GM10248 (cell line): Measurements from ENCODE around the gene FNDC1.

Experiments
- CTCF ChIA-PET: fragments of 300-600 bp; sonication (Branson Sonifier 250); formaldehyde crosslinking; extraction: SDS; loops from one replicate; lab custom pipeline; 2021; ENCODE audit warnings: antibody characterized with exemption; lab: Yijun Ruan, JAX
- POLR2A ChIA-PET: fragments of 350-650 bp; sonication (Branson Sonifier 250); formaldehyde crosslinking; extraction: SDS; loops from one replicate; lab custom pipeline; 2020; ENCODE audit warnings: antibody characterized with exemption; lab: Yijun Ruan, JAX
- DNase-seq: peaks from one replicate; pipeline ENCODE4 v3.0.0; 2012; ENCODE audit errors: extremely low spot score
- CTCF ChIP-seq: IDR thresholded peaks from 2 replicates; pipeline ENCODE4 v1.5.1; 2012; ENCODE audit warnings: mild to moderate bottlenecking, low read depth; ENCODE audit errors: extremely low read depth, missing control alignments, control extremely low read depth

The FNDC1 gene

GRCh38 chr6:159304641-159305040, 135.4 kb downstream of the FNDC1 start:
- no peak for DNase-seq
- POLR2A ChIA-PET = no interaction called here
- TF ChIP-seq CTCF = no peak
- CTCF ChIA-PET = interaction anchor here (0.9 kb wide), 1 partner anchor 10 kb away, joined by 3 read pairs; no protein-coding TSS in a partner anchor

GRCh38 chr6:159305159-159305558, 136.0 kb downstream of the FNDC1 start:
- ChIA-PET POLR2A (no interaction called here), CTCF (no interaction called here)
- no peak for TF ChIP-seq CTCF
- DNase-seq = no peak

- ChIA-PET CTCF (no interaction called here), POLR2A (no interaction called here)
- DNase-seq = no peak
- TF ChIP-seq CTCF = no peak
Observed at GRCh38 chr6:159305804-159306537, 136.8 kb downstream of the FNDC1 start.

- TF ChIP-seq CTCF = no peak
- DNase-seq = no peak
- POLR2A ChIA-PET = no interaction called here
- CTCF ChIA-PET = interaction anchor here (0.6 to 0.7 kb wide), 2 partner anchors 20 to 327 kb away, joined by 3 read pairs; no protein-coding TSS in a partner anchor
Observed at GRCh38 chr6:159307246-159307790, 138.1 kb downstream of the FNDC1 start.

GRCh38 chr6:159308198-159308597, 139.0 kb downstream of the FNDC1 start:
- POLR2A ChIA-PET = no interaction called here
- no peak for DNase-seq
- CTCF ChIA-PET = interaction anchor here (1.2 to 1.8 kb wide), 2 partner anchors 13 to 55 kb away, joined by 4 to 5 read pairs; no protein-coding TSS in a partner anchor
- no peak for TF ChIP-seq CTCF

- no peak for TF ChIP-seq CTCF
- no peak for DNase-seq
- ChIA-PET CTCF (interaction anchor here (1.2 to 1.8 kb wide), 3 partner anchors 14 to 57 kb away, joined by 4 to 5 read pairs (median 4); no protein-coding TSS in a partner anchor), POLR2A (no interaction called here)
Observed at GRCh38 chr6:159309723-159310122, 140.5 kb downstream of the FNDC1 start.
